Thoracic aorta (tissue), 2 donors: ENCODE results near the gene SPATA13. TPM values are rescaled to one million over a fixed set of nuclear protein-coding genes. Genes with fewer than 3 reads are reported as not detected.

ENCODE experiments used
- ATAC-seq: fragments of 150-250 bp; one replicate; pipeline ENCODE4 v1.8.0; 2017; ENCODE audit warnings: low read depth; ENCODE audit not compliant: insufficient number of reproducible peaks, low FRiP score
- DNase-seq: peaks from one replicate; pipeline ENCODE4 v3.0.0-alpha.2; 2020; ENCODE audit warnings: low spot score
- H3K27ac ChIP-seq, 2 donors: fragments of 200-600 bp; sonication (generic); 1 replicate in 1 of 2; 2 replicates in 1 of 2; pipeline ENCODE4 v1.5.1; 2016; ENCODE audit warnings: mild to moderate bottlenecking in 2 of 2, moderate library complexity in 2 of 2
- H3K27me3 ChIP-seq: fragments of 200-600 bp; sonication (generic); replicated peaks from 2 replicates; pipeline ENCODE4 v1.6.0; 2016; ENCODE audit warnings: mild to moderate bottlenecking; ENCODE audit not compliant: insufficient read depth
- H3K36me3 ChIP-seq: fragments of 200-600 bp; sonication (generic); one replicate; pipeline ENCODE4 v1.5.1; 2016
- H3K4me1 ChIP-seq, 2 donors: fragments of 200-600 bp; sonication (generic); 1 replicate in 1 of 2; 2 replicates in 1 of 2; pipeline versions ENCODE4 v1.5.1 to v1.6.0; 2016; ENCODE audit warnings: low read depth in 2 of 2, mild to moderate bottlenecking in 1 of 2; ENCODE audit not compliant: control insufficient read depth in 1 of 2
- H3K4me3 ChIP-seq: fragments of 200-600 bp; sonication (generic); 2 replicates; pipeline ENCODE4 v1.5.1; 2016; ENCODE audit warnings: mild to moderate bottlenecking
- H3K9me3 ChIP-seq: fragments of 200-600 bp; sonication (generic); 2 replicates; pipeline ENCODE4 v1.5.1; 2016
- total RNA-seq, 2 donors: library from RNA; depleted of rRNA; stranded (reverse); fragments of >200 nt; gene quantifications; one replicate each; pipeline versions ENCODE4 v1.1.0 to v1.2.3, GENCODE V29; 2016
- TF ChIP-seq, protein P1 (sequence below): fragments of 200-600 bp; sonication (generic); IDR thresholded peaks from one replicate; pipeline ENCODE4 v1.5.1; 2019; ENCODE audit warnings: antibody characterized with exemption

SPATA13 gene
- total RNA-seq, 2 donors from 2014 or later, result 14.5 to 33.4 TPM

DNA sequence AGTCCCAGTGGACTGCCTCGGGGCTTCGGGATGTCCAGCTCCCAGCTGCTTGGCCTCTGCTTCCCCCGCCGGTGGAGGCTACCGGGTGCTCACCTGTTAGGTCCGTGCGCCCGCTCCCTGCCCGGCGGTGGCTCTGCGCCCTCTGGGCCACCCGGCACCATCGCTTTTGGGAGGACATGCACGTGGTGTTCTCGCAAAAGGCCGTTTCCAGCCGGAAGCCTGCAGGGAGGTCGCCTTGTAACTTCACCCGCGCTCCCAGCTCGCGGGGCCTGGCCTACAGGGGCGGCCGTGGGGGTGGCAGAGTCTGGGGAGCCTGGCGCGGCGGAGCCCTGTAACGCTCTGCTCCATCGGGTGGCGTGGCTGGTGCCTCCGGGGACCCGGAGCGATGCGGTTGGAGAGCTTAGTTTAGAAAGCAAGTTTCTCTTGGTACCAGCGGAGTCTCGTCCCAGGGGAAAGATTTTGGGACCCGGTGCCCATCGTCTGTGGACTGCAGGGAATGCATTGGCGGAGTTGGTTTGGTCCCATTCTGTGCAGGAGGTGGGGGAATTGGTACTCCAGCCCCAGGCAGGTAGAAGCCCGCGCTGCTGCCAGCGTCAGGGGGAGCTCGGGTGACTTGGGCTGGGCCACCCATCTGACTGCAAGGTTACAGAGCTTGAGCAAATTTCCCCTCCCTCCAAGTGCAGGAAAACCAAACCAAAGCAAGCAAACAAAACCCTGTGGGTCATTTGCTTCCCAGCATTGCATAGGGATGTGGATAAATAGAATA is 673 bp downstream of the SPATA13 start:
- DNase-seq (no peak), ATAC-seq (no peak)
- H3K36me3 ChIP-seq, result no peaks in the 10 kb centered on the region
- no peaks in the 10 kb centered on the region for H3K9me3 ChIP-seq
- no peak overlapping the region for H3K27ac ChIP-seq
- peaks cover 3 to 10% of the 10 kb centered on the region in 2 donors for H3K4me1 ChIP-seq
- H3K27me3 ChIP-seq, result no peaks in the 10 kb centered on the region
- TF ChIP-seq, protein P1, sequence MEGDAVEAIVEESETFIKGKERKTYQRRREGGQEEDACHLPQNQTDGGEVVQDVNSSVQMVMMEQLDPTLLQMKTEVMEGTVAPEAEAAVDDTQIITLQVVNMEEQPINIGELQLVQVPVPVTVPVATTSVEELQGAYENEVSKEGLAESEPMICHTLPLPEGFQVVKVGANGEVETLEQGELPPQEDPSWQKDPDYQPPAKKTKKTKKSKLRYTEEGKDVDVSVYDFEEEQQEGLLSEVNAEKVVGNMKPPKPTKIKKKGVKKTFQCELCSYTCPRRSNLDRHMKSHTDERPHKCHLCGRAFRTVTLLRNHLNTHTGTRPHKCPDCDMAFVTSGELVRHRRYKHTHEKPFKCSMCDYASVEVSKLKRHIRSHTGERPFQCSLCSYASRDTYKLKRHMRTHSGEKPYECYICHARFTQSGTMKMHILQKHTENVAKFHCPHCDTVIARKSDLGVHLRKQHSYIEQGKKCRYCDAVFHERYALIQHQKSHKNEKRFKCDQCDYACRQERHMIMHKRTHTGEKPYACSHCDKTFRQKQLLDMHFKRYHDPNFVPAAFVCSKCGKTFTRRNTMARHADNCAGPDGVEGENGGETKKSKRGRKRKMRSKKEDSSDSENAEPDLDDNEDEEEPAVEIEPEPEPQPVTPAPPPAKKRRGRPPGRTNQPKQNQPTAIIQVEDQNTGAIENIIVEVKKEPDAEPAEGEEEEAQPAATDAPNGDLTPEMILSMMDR, result no peak
- peak overlapping the region; percentile 92 for H3K4me3 ChIP-seq

DNA sequence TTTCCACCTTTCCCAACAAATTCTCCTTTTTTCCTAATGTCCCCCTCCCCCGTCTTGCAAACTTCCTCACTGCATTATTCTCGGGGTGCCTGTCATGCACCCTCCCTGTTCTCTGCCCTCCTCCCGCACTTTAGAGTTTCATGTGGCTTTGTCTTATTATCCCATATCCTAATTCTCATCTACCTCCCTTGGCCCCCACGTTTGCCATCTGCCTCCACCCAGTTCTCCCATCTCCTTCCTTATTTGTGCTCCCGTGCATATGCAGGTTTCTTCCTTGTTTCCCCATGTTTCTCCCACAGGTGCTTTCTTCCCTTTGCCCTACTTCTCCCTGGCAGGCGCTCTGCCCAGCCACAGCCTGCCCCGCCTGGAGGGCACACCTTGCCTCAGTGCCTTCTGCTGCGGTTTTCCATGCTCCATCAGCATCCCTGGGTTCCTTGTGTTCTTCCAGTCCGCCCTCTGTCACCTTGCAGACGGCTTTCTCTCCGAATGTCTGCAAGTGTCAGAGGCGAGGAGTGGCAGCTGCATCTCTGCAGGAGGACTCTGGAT is 1.5 kb downstream of the SPATA13 start:
- DNase-seq, result no peak
- no peaks in the 10 kb centered on the region for H3K36me3 ChIP-seq
- TF ChIP-seq, protein P1, result no peak
- H3K9me3 ChIP-seq, result no peaks in the 10 kb centered on the region
- H3K4me3 ChIP-seq, result no peak overlapping the region
- no peaks in the 10 kb centered on the region for H3K27me3 ChIP-seq
- peaks cover 3 to 10% of the 10 kb centered on the region in 2 donors for H3K4me1 ChIP-seq
- H3K27ac ChIP-seq, result no peak overlapping the region
- ATAC-seq, result no peak

DNA sequence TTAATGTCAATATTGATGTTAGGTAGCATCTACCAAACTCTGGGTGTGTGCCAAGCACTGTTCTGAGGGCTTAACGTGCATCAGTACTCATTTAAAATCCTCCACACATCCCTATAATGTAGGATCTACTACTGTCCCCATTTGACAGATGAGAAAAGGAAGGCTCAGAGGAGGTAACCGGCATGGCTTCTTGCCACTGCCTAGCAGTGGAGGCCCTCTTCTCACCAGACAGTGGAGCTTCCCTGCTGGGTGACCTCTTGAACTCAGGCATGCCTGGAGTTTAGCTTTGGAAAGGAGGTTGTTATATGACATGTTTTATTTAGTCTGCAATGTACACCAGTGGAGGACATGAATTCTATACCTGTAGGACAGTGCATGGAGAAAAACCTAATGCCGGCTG is 2.1 kb downstream of the SPATA13 start:
- no peak for ATAC-seq

DNA sequence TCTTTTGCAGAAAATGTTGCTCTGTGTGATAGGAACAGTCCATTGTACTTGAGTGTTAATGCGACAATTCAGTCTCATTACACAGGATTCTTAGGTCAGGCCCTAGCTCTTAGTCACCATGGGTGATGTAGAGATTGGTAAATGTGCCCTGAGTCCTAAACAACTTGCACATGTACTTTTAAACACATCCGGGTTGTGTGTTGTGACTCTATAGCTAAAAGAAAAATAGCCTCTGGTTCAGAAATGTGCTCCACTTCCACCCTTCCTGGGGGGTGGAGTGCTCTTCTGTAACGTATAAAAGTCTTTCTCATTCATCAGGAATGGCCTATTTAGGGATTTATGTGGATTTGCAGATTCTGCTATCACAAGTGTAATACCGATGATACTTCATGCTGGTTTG is 5.2 kb downstream of the SPATA13 start:
- no peak overlapping the region for H3K27ac ChIP-seq
- no peaks in the 10 kb centered on the region for H3K27me3 ChIP-seq
- no peaks in the 10 kb centered on the region for H3K9me3 ChIP-seq
- H3K36me3 ChIP-seq, result no peaks in the 10 kb centered on the region
- peaks cover 3 to 9% of the 10 kb centered on the region in 2 donors for H3K4me1 ChIP-seq
- TF ChIP-seq, protein P1, result no peak
- no peak overlapping the region for H3K4me3 ChIP-seq
- ATAC-seq, result no peak
- no peak for DNase-seq

More for the DNA sequence above, 2.1 kb downstream of the SPATA13 start:
- TF ChIP-seq, protein P1, result no peak
- Histone ChIP-seq H3K9me3 (no peaks in the 10 kb centered on the region), H3K4me1 (peaks cover 3 to 10% of the 10 kb centered on the region in 2 donors), H3K27me3 (no peaks in the 10 kb centered on the region), H3K36me3 (no peaks in the 10 kb centered on the region), H3K4me3 (no peak overlapping the region), H3K27ac (no peak overlapping the region)
- no peak for DNase-seq

DNA sequence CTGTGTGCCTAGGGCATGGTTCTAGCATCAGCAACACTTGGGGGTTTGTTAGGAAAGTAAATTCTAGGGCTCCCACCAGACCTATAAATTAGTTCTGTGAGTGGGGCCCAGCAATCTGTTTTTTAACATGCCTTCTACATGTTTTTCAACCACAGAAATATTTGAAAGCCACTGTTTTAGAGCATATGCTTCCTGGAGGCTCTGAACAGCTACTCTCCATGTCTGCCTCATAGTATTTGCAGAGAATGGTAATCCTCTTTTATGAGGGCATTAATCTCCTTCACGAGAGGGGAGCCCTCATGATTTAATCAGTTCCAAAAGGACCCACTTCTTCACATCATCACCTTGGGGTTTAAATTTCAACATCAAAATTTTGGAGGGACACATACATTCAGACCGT is 6.0 kb downstream of the SPATA13 start:
- Histone ChIP-seq H3K9me3 (no peaks in the 10 kb centered on the region), H3K27me3 (no peaks in the 10 kb centered on the region), H3K4me1 (peaks cover under 1 to 2% of the 10 kb centered on the region in 2 donors), H3K36me3 (no peaks in the 10 kb centered on the region), H3K27ac (no peak overlapping the region), H3K4me3 (no peak overlapping the region)
- TF ChIP-seq, protein P1, result no peak
- DNase-seq (no peak), ATAC-seq (no peak)
